BJ (cell line): ENCODE results near the gene ADARB1. TPM values are rescaled to one million over a fixed set of nuclear protein-coding genes. Genes with fewer than 3 reads are reported as not detected.

Experiments used
- CTCF ChIA-PET: fragments of 350-600 bp; formaldehyde crosslinking; extraction: SDS; loops from one replicate; lab custom pipeline; 2021; ENCODE audit warnings: antibody characterized with exemption, inconsistent platforms; lab: Yijun Ruan, JAX
- POLR2A ChIA-PET: fragments of 300-600 bp; sonication (Branson Sonifier 250); formaldehyde crosslinking; extraction: SDS; loops from one replicate; lab custom pipeline; 2021; ENCODE audit warnings: antibody characterized with exemption; lab: Charles Lee
- DNase-seq: peaks from one replicate; pipeline ENCODE4 v3.0.0-alpha.2; 2011; ENCODE audit warnings: low read depth
- H3K27me3 ChIP-seq: 2 replicates; pipeline ENCODE4 v1.6.0; 2011; ENCODE audit warnings: low read length; ENCODE audit not compliant: control insufficient read depth, insufficient read depth
- H3K36me3 ChIP-seq: 2 replicates; pipeline ENCODE4 v1.5.1; 2011; ENCODE audit warnings: low read length; ENCODE audit not compliant: control insufficient read depth, insufficient read depth
- H3K4me3 ChIP-seq: 2 replicates; pipeline ENCODE4 v1.5.1; 2011; ENCODE audit warnings: low read depth, mild to moderate bottlenecking, control low read depth, low read length
- polyA plus RNA-seq: library from polyadenylated mRNA; depleted of rRNA; stranded (reverse); fragments of >200 nt; gene quantifications from 2 replicates; pipeline ENCODE4 v1.2.3, GENCODE V29; 2011
- TF ChIP-seq, protein P1 (sequence below): IDR thresholded peaks from 2 replicates; pipeline ENCODE4 v1.5.1; 2011; ENCODE audit warnings: low read depth, mild to moderate bottlenecking, control low read depth, inconsistent platforms, low read length, moderate library complexity; ENCODE audit not compliant: insufficient read depth

The ADARB1 gene
- polyA plus RNA-seq, 1 experiment = 10.9 TPM

DNA sequence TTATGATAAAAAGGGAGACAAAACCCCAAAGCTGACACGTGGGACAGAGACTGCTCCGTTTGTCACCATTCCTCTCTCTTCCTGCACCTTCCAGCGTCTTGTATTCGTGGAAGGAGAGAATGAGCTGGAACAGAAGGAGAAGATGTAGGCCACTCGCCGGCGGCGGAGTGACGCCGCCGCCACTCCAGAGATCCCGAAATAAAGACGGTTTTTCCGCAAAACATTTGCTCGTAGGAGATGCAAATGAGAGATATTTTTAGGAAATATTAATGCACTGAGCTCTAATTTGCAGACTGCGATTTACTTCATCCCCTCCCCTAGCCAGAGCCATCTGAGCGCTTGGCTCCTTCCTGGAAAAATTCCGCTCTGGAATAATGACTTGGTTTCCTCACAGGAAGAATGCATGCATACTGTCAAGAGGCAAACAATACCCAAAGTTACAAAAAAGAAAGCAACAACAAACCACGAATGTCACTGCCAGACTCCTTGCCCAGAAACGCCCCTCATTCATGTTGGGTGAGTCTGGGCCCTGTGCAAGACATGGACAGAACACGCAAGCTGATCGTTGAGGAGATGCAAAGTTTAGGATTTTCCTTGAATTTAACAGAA lies 18.0 kb upstream of the ADARB1 start:
- POLR2A ChIA-PET = no interaction called here
- no peak for DNase-seq
- H3K4me3 ChIP-seq = no peak overlapping the region
- peaks cover 15% of the 10 kb centered on the region for H3K27me3 ChIP-seq
- CTCF ChIA-PET = interaction anchor here (0.6 to 1.2 kb wide), 2 partner anchors 44 to 45 kb away, joined by 3 read pairs; no protein-coding TSS in a partner anchor
- no peaks in the 10 kb centered on the region; the same call in 1 of the 2 replicates for H3K36me3 ChIP-seq
- TF ChIP-seq, protein P1, sequence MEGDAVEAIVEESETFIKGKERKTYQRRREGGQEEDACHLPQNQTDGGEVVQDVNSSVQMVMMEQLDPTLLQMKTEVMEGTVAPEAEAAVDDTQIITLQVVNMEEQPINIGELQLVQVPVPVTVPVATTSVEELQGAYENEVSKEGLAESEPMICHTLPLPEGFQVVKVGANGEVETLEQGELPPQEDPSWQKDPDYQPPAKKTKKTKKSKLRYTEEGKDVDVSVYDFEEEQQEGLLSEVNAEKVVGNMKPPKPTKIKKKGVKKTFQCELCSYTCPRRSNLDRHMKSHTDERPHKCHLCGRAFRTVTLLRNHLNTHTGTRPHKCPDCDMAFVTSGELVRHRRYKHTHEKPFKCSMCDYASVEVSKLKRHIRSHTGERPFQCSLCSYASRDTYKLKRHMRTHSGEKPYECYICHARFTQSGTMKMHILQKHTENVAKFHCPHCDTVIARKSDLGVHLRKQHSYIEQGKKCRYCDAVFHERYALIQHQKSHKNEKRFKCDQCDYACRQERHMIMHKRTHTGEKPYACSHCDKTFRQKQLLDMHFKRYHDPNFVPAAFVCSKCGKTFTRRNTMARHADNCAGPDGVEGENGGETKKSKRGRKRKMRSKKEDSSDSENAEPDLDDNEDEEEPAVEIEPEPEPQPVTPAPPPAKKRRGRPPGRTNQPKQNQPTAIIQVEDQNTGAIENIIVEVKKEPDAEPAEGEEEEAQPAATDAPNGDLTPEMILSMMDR = no peak

DNA sequence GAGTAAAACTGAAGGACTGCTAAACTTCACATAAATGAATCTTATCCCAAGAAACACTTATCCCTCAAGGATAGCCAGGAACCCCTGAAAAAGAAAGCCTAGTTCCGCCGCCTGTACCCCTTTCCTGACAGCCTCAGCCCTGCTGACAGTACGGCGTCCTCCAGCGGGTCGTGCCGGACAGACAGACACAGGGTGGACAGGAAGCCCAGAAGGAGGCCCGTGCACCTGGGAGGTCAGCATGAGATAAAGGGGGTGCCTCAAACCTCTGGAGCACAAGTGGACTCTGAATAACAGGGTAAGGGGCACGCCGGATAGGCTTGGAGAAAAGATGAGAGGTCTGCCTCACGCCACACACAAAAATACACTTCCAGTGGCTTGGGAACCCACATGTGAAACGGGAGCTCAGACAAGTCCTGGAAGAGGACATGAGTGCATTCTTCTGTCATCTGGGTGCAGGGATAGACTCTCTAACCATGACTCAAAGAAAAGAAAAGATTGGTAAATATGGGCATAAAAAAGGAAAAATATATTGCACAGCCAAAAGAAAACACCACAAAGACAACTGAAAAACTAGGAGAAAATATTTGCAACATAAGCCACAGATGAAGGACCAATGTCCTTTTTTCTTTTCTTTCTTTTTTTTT lies 17.3 kb upstream of the ADARB1 start:
- ChIA-PET POLR2A (no interaction called here), CTCF (interaction anchor here (0.6 to 1.2 kb wide), 2 partner anchors 43 to 44 kb away, joined by 3 read pairs; no protein-coding TSS in a partner anchor)
- TF ChIP-seq, protein P1 = no peak
- no peak for DNase-seq
- Histone ChIP-seq H3K36me3 (no peaks in the 10 kb centered on the region; the same call in 1 of the 2 replicates), H3K27me3 (peaks cover 16% of the 10 kb centered on the region), H3K4me3 (no peak overlapping the region)

DNA sequence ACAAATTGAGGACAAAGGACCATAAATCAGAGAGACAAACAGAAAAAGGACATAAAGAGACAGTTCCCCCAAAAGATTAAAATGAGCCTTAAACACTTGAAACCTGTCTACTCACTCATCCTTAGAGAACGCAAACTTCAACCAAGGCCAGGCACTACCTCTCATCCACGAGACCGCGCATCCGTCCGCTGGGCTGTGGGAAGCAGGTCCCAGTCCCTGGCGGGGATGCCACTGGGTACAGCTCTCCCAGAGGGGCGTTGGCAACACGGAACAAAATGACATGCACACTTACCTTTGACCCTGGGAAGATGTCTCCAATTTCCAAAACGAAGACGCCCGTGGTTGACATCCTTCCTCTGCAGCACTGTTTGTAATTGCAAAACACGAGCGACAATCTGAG lies 16.5 kb upstream of the ADARB1 start:
- TF ChIP-seq, protein P1 = no peak
- ChIA-PET CTCF (interaction anchor here (1.3 kb wide), 1 partner anchor 45 kb away, joined by 3 read pairs; no protein-coding TSS in a partner anchor), POLR2A (no interaction called here)
- no peaks in the 10 kb centered on the region; the same call in 1 of the 2 replicates for H3K36me3 ChIP-seq
- no peak overlapping the region for H3K4me3 ChIP-seq
- no peak for DNase-seq
- peaks cover 17% of the 10 kb centered on the region for H3K27me3 ChIP-seq

DNA sequence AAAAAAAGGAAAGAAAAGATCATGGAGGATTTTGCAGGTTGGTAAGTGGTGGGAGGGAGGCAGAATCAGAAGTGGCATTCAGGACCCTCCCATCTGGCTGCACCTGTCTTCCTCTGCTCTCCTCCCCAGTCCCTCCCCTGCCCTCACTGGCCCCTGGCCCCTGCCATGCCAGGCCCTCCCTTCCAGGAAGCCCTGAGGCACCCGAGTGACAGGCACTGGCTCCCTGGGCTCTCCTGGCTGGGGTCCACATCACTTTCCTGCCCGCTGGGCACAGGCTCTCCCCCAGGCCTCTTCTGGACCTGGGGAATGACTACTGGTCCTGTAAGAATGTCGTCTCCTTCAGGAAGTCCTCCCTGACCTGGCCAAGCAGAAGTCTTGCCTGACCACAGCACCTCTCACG lies 15.3 kb upstream of the ADARB1 start:
- Histone ChIP-seq H3K4me3 (no peak overlapping the region), H3K27me3 (peaks cover 14% of the 10 kb centered on the region), H3K36me3 (no peaks in the 10 kb centered on the region; the same call in 1 of the 2 replicates)
- TF ChIP-seq, protein P1 = no peak
- POLR2A ChIA-PET = no interaction called here
- CTCF ChIA-PET = no interaction called here
- no peak for DNase-seq

DNA sequence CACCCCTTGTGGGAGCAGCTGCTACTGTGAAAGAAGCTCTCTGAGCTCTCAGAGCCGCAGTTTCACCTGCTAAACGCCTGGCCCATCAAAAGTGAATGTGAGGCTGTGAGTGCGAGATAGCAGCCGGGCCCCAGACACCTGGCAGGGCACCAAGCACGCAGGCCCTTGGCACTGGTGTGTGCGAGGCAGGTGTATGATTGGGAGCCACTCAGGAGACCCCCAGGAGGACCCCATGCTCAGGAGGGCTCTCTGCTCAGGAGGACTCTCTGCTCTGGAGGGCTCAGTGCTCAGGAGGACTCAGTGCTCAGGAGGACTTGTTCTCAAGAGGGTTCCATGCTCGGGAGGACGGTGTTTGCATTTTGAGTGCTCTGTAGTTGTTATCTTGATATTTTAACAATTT lies 14.3 kb upstream of the ADARB1 start:
- H3K4me3 ChIP-seq = no peak overlapping the region
- DNase-seq = no peak
- CTCF ChIA-PET = interaction anchor here (0.6 to 1.0 kb wide), 2 partner anchors 18 to 110 kb away, joined by 3 to 4 read pairs; no protein-coding TSS in a partner anchor
- H3K27me3 ChIP-seq = peaks cover 9% of the 10 kb centered on the region
- POLR2A ChIA-PET = no interaction called here
- H3K36me3 ChIP-seq = no peaks in the 10 kb centered on the region
- TF ChIP-seq, protein P1 = no peak
